NOMO-1 (cell line): Measurements from ENCODE around the gene CRISPLD2.
"Not testable (repeated sequence)": the region's sequence is repeated elsewhere in the genome, so short reads cannot be mapped to it uniquely, and the experiment has no call there.

Source experiments
- DNase-seq, 2 experiments: peaks; one replicate each; lab custom pipeline; 2025; ENCODE audit not compliant: unreplicated experiment in 2 of 2; lab: John Stamatoyannopoulos, UW

Gene CRISPLD2

GRCh38 chr16:84821179-84821578, 1.4 kb downstream of the CRISPLD2 start:
- DNase-seq, result no peak

GRCh38 chr16:84821728-84822689, 2.2 kb downstream of the CRISPLD2 start:
- no peak for DNase-seq

GRCh38 chr16:84822990-84823389, 3.2 kb downstream of the CRISPLD2 start:
- DNase-seq, result no peak

GRCh38 chr16:84823484-84823883, 3.7 kb downstream of the CRISPLD2 start:
- peak in 1 of 2 experiments; percentile 10 for DNase-seq

GRCh38 chr16:84823926-84824325, 4.1 kb downstream of the CRISPLD2 start:
- DNase-seq, result no peak

- no peak for DNase-seq
Observed at GRCh38 chr16:84825896-84826557, 6.2 kb downstream of the CRISPLD2 start.

- no peak for DNase-seq
Observed at GRCh38 chr16:84826558-84826941, 6.8 kb downstream of the CRISPLD2 start.

GRCh38 chr16:84827131-84827574, 7.4 kb downstream of the CRISPLD2 start:
- peak; percentile 82 to 87 for DNase-seq

- no peak for DNase-seq
Observed at GRCh38 chr16:84827897-84828296, 8.1 kb downstream of the CRISPLD2 start.

- DNase-seq, result no peak
Observed at GRCh38 chr16:84828322-84828721, 8.5 kb downstream of the CRISPLD2 start.

- DNase-seq, result no peak
Observed at GRCh38 chr16:84829168-84829965, 9.6 kb downstream of the CRISPLD2 start.

- no peak for DNase-seq
Observed at GRCh38 chr16:84830765-84831384, 11.1 kb downstream of the CRISPLD2 start.

GRCh38 chr16:84831728-84832127, 11.9 kb downstream of the CRISPLD2 start:
- DNase-seq, result not testable (repeated sequence)

GRCh38 chr16:84832488-84833143, 12.8 kb downstream of the CRISPLD2 start:
- no peak for DNase-seq

GRCh38 chr16:84833144-84833500, 13.3 kb downstream of the CRISPLD2 start:
- DNase-seq, result no peak

GRCh38 chr16:84833542-84834402, 14.0 kb downstream of the CRISPLD2 start:
- no peak for DNase-seq

GRCh38 chr16:84834403-84834772, 14.6 kb downstream of the CRISPLD2 start:
- no peak for DNase-seq

GRCh38 chr16:84836234-84836647, 16.5 kb downstream of the CRISPLD2 start:
- no peak for DNase-seq

- no peak for DNase-seq
Observed at GRCh38 chr16:84836967-84837366, 17.2 kb downstream of the CRISPLD2 start.
